Measurements from ENCODE around the gene RBFOX2.

- no peak for TF ChIP-seq CTCF (conservative IDR thresholded peaks at IDR 0.05 in 1 of 2, IDR thresholded peaks at IDR 0.05 in 1 of 2; ENCODE audit: extremely low read depth in 1 of 2, insufficient read depth in 1 of 2, low read depth in 1 of 2, low read length in 2 of 2)
- no peak for TF ChIP-seq EZH2 (IDR thresholded peaks at IDR 0.05; ENCODE audit: borderline replicate concordance, low read length)
Observed at GRCh38 chr22:35860837-35861236, 167.8 kb downstream of the RBFOX2 start.
